ENCODE data around the gene ADAM17.
"Not testable (repeated sequence)": the region's sequence is repeated elsewhere in the genome, so short reads cannot be mapped to it uniquely, and the experiment has no call there.

Gene ADAM17

GRCh38 chr2:9570182-9571060, 14.8 kb upstream of the ADAM17 start:
- DNase-seq: no peak

GRCh38 chr2:9565436-9566153, 10.0 kb upstream of the ADAM17 start:
- DNase-seq: no peak

- no peak for DNase-seq
Observed at GRCh38 chr2:9560628-9561027, 5.0 kb upstream of the ADAM17 start.

- DNase-seq: no peak
Observed at GRCh38 chr2:9558948-9559381, 3.3 kb upstream of the ADAM17 start.

GRCh38 chr2:9556121-9556743, 602 bp upstream of the ADAM17 start:
- peak; percentile 58 for DNase-seq

GRCh38 chr2:9554921-9555296, 721 bp downstream of the ADAM17 start:
- no peak for DNase-seq

- no peak for DNase-seq
Observed at GRCh38 chr2:9552219-9553178, 3.1 kb downstream of the ADAM17 start.

GRCh38 chr2:9550859-9551391, 4.7 kb downstream of the ADAM17 start:
- DNase-seq: not testable (repeated sequence)

GRCh38 chr2:9549420-9549819, 6.2 kb downstream of the ADAM17 start:
- no peak for DNase-seq

- DNase-seq: no peak
Observed at GRCh38 chr2:9548506-9548905, 7.1 kb downstream of the ADAM17 start.

GRCh38 chr2:9547262-9547991, 8.2 kb downstream of the ADAM17 start:
- DNase-seq: no peak

GRCh38 chr2:9545502-9545901, 10.1 kb downstream of the ADAM17 start:
- DNase-seq: no peak

- DNase-seq: no peak
Observed at GRCh38 chr2:9543557-9543956, 12.1 kb downstream of the ADAM17 start.

- no peak for DNase-seq
Observed at GRCh38 chr2:9539531-9539930, 16.1 kb downstream of the ADAM17 start.

- no peak for DNase-seq
Observed at GRCh38 chr2:9538000-9538507, 17.6 kb downstream of the ADAM17 start.

- DNase-seq: no peak
Observed at GRCh38 chr2:9536504-9536903, 19.1 kb downstream of the ADAM17 start.

GRCh38 chr2:9535177-9535576, 20.5 kb downstream of the ADAM17 start:
- DNase-seq: no peak

GRCh38 chr2:9533663-9534062, 22.0 kb downstream of the ADAM17 start:
- no peak for DNase-seq

- no peak for DNase-seq
Observed at GRCh38 chr2:9532421-9532820, 23.2 kb downstream of the ADAM17 start.

- DNase-seq: no peak
Observed at GRCh38 chr2:9527995-9528787, 27.4 kb downstream of the ADAM17 start.

All from right kidney (tissue), 1 donor.